GM12872 (cell line): ENCODE results near the gene DIS3L.

Source experiments
- CTCF ChIP-seq: IDR thresholded peaks from 3 replicates; pipeline ENCODE4 v1.5.1; 2011; ENCODE audit warnings: low read depth, mild to moderate bottlenecking, low read length, moderate library complexity; ENCODE audit not compliant: insufficient read depth

The DIS3L gene

GRCh38 chr15:66292571-66293418 lies 573 bp upstream of the DIS3L start:
- TF ChIP-seq CTCF = no peak

GRCh38 chr15:66294157-66294931 lies 976 bp downstream of the DIS3L start:
- TF ChIP-seq CTCF = no peak

GRCh38 chr15:66294932-66295235 lies 1.5 kb downstream of the DIS3L start:
- TF ChIP-seq CTCF = no peak

GRCh38 chr15:66296186-66296585 lies 2.8 kb downstream of the DIS3L start:
- no peak for TF ChIP-seq CTCF

- TF ChIP-seq CTCF = no peak
Observed at GRCh38 chr15:66298803-66299251, 5.5 kb downstream of the DIS3L start.

- no peak for TF ChIP-seq CTCF
Observed at GRCh38 chr15:66302489-66303278, 9.3 kb downstream of the DIS3L start.

GRCh38 chr15:66306381-66306780 lies 13.0 kb downstream of the DIS3L start:
- no peak for TF ChIP-seq CTCF
